Measurements from ENCODE around the gene SLC28A1. TPM values are rescaled to one million over a fixed set of nuclear protein-coding genes. Genes with fewer than 3 reads are reported as not detected.
A peak's percentile ranks its signal among the peaks of the same experiment; 100 is the strongest.

Gene SLC28A1
- total RNA-seq, 1 experiment from 2014 or later = 0.17 TPM

GRCh38 chr15:84956199-84956598 is 71.7 kb downstream of the SLC28A1 start:
- TF ChIP-seq, protein P1, sequence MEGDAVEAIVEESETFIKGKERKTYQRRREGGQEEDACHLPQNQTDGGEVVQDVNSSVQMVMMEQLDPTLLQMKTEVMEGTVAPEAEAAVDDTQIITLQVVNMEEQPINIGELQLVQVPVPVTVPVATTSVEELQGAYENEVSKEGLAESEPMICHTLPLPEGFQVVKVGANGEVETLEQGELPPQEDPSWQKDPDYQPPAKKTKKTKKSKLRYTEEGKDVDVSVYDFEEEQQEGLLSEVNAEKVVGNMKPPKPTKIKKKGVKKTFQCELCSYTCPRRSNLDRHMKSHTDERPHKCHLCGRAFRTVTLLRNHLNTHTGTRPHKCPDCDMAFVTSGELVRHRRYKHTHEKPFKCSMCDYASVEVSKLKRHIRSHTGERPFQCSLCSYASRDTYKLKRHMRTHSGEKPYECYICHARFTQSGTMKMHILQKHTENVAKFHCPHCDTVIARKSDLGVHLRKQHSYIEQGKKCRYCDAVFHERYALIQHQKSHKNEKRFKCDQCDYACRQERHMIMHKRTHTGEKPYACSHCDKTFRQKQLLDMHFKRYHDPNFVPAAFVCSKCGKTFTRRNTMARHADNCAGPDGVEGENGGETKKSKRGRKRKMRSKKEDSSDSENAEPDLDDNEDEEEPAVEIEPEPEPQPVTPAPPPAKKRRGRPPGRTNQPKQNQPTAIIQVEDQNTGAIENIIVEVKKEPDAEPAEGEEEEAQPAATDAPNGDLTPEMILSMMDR (IDR thresholded peaks at IDR 0.05; ENCODE audit: unreplicated experiment) = no peak
- BruUV-seq (replicated peaks) = no TSS peak
- intact Hi-C loops (cut with micrococcal nuclease; ENCODE audit: unreplicated experiment) = loop anchor here (5.0 to 10.0 kb wide), 2 partner anchors 51 to 189 kb away; no protein-coding TSS in a partner anchor

DNA sequence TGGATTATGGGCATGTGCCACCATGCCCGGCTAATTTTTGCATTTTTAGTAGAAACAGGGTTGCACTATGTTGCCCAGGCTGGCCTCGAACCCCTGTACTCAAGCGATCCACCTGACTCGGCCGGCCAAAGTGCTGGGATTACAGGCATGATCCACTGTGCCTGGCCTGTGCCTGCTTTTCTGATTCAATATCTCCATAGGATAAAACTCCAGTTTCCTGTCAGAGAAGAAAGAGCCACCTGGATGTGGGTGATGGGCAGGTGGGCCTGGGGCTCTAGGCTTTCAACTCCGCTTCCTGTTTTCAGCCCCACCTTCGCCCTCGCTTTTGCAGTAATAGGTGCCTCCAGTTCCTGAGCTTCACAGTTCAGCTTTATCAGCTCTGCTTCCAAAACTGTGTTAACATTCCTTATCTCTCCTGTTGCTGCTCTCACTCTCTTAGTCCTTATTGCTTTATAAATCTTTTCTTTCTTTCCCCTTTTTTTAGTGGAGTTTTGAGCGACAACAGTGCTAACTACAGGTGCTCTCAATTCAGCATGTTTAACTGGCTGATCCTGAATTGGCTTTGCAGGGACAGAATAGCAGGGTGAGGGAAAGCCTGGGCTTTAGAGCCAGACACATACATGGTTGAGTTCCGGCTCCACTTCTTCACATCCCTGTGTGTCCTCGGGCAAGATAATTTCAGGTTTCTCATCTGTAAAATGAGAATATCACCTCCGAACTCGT is 76.1 kb downstream of the SLC28A1 start:
- Mint-ChIP-seq H3K36me3 (ENCODE audit: insufficient read depth, unreplicated experiment) (no peaks in the 10 kb centered on the region), H3K4me1 (ENCODE audit: low read depth, unreplicated experiment) (peaks cover 20% of the 10 kb centered on the region), H3K4me3 (ENCODE audit: low read depth, unreplicated experiment) (no peak overlapping the region), H3K9me3 (ENCODE audit: low read depth, unreplicated experiment) (peaks cover 7% of the 10 kb centered on the region), H3K27me3 (ENCODE audit: unreplicated experiment) (no peaks in the 10 kb centered on the region), H3K27ac (ENCODE audit: unreplicated experiment) (no peak overlapping the region)
- TF ChIP-seq, protein P1 (IDR thresholded peaks at IDR 0.05; ENCODE audit: unreplicated experiment) = no peak
- CTCF ChIA-PET = no interaction called here
- intact Hi-C loops (cut with micrococcal nuclease; ENCODE audit: unreplicated experiment) = no loop called here
- no peak for DNase-seq
- no TSS peak for BruUV-seq (replicated peaks)

More at GRCh38 chr15:84956199-84956598, 71.7 kb downstream of the SLC28A1 start:
- no peak for DNase-seq
- peak overlapping the region; percentile 0 for H3K27ac Mint-ChIP-seq (ENCODE audit: unreplicated experiment)
- no peaks in the 10 kb centered on the region for H3K27me3 Mint-ChIP-seq (ENCODE audit: unreplicated experiment)
- H3K9me3 Mint-ChIP-seq (ENCODE audit: low read depth, unreplicated experiment) = no peaks in the 10 kb centered on the region
- H3K4me3 Mint-ChIP-seq (ENCODE audit: low read depth, unreplicated experiment) = peak overlapping the region; percentile 12
- CTCF ChIA-PET = interaction anchor here (0.7 kb wide), 3 partner anchors 12 to 220 kb away, joined by 3 to 4 read pairs (median 3); no protein-coding TSS in a partner anchor
- peaks cover 10% of the 10 kb centered on the region for H3K4me1 Mint-ChIP-seq (ENCODE audit: low read depth, unreplicated experiment)
- no peaks in the 10 kb centered on the region for H3K36me3 Mint-ChIP-seq (ENCODE audit: insufficient read depth, unreplicated experiment)

DNA sequence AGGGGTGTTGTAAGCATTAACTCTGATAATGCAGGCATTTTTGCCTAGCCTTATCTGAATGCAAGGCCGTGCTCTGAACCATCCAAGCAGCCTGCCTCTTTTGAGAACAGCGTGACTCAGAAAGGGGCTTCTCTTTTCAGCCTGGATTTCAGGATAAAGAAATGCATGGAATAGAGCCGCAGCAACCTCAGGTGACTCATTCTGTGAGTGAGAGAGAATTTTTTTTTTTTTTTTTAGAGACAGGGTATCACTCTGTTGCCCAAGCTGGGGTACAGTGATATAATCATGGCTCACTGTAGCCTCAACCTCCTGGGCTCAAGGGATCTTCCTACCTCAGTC is 76.6 kb downstream of the SLC28A1 start:
- no TSS peak for BruUV-seq (replicated peaks)
- H3K9me3 Mint-ChIP-seq (ENCODE audit: low read depth, unreplicated experiment) = peaks cover 7% of the 10 kb centered on the region
- H3K4me1 Mint-ChIP-seq (ENCODE audit: low read depth, unreplicated experiment) = peaks cover 15% of the 10 kb centered on the region
- TF ChIP-seq, protein P1 (IDR thresholded peaks at IDR 0.05; ENCODE audit: unreplicated experiment) = no peak
- H3K4me3 Mint-ChIP-seq (ENCODE audit: low read depth, unreplicated experiment) = no peak overlapping the region
- intact Hi-C loops (cut with micrococcal nuclease; ENCODE audit: unreplicated experiment) = no loop called here
- DNase-seq = no peak
- H3K27me3 Mint-ChIP-seq (ENCODE audit: unreplicated experiment) = no peaks in the 10 kb centered on the region
- no peak overlapping the region for H3K27ac Mint-ChIP-seq (ENCODE audit: unreplicated experiment)
- no peaks in the 10 kb centered on the region for H3K36me3 Mint-ChIP-seq (ENCODE audit: insufficient read depth, unreplicated experiment)
- CTCF ChIA-PET = no interaction called here

- CTCF ChIA-PET = no interaction called here
- Mint-ChIP-seq H3K36me3 (ENCODE audit: insufficient read depth, unreplicated experiment) (no peaks in the 10 kb centered on the region), H3K9me3 (ENCODE audit: low read depth, unreplicated experiment) (peaks cover 9% of the 10 kb centered on the region), H3K27me3 (ENCODE audit: unreplicated experiment) (no peaks in the 10 kb centered on the region), H3K4me1 (ENCODE audit: low read depth, unreplicated experiment) (peaks cover 12% of the 10 kb centered on the region), H3K4me3 (ENCODE audit: low read depth, unreplicated experiment) (no peak overlapping the region), H3K27ac (ENCODE audit: unreplicated experiment) (no peak overlapping the region)
- TF ChIP-seq, protein P1 (IDR thresholded peaks at IDR 0.05; ENCODE audit: unreplicated experiment) = no peak
- intact Hi-C loops (cut with micrococcal nuclease; ENCODE audit: unreplicated experiment) = no loop called here
- BruUV-seq (replicated peaks) = no TSS peak
- DNase-seq = no peak
Observed at GRCh38 chr15:84961707-84962106, 77.2 kb downstream of the SLC28A1 start.

All from Calu3 (cell line).